ENCODE results near the gene TANC1. TPM values are rescaled to one million over a fixed set of nuclear protein-coding genes. Genes with fewer than 3 reads are reported as not detected.

The TANC1 gene
- polyA plus RNA-seq, 2 of the 4 experiments (the other 2 are of a cell fraction) = 9.2 to 21.2 TPM

DNA sequence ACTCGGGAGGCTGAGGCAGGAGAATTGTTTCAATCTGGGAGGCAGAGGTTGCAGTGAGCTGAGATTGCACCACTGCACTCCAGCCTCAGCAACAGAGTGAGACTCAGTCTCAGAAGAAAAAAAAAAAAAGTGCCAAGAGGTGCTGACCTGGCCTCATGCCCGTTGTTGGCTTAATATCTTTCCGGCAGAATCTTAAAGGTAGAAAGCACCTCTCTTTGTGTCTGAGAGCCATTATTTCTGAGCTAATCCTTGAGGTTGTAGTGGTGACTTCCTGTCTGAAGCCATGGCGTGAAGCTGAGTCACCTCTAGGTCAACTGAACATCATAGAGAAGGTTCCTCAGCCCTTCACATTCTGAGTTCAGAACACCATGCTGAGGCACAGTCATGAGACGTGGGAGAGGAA is 257.6 kb downstream of the TANC1 start (continued):
- TF ChIP-seq REST (IDR thresholded peaks at IDR 0.05) (no peak), GATA3 (IDR thresholded peaks at IDR 0.05; ENCODE audit: borderline replicate concordance) (no peak)

- CTCF ChIA-PET = no interaction called here
- Histone ChIP-seq H3K4me1 (peaks cover 8% of the 10 kb centered on the region), H3K4me2 (no peak overlapping the region), H3K27ac (no peak overlapping the region), H3K4me3 (no peak overlapping the region), H3K9me3 (no peaks in the 10 kb centered on the region)
- no peak for ATAC-seq
- DNase-seq (ENCODE audit: low read depth in 1 of 2, low spot score in 1 of 2) = no peak
- POLR2A ChIA-PET = no interaction called here
- TF ChIP-seq NR3C1 (IDR thresholded peaks at IDR 0.05) = no peak
- TF ChIP-seq JUNB (IDR thresholded peaks at IDR 0.05) = no peak
- no peak for TF ChIP-seq E2F6 (IDR thresholded peaks at IDR 0.05; ENCODE audit: borderline replicate concordance, low read depth)
- no peak for TF ChIP-seq ZSCAN20 (CRISPR knock-in tag; IDR thresholded peaks at IDR 0.05)
- TF ChIP-seq PBX3 (IDR thresholded peaks at IDR 0.05) = no peak
- TF ChIP-seq KDM5A (IDR thresholded peaks at IDR 0.05) = no peak
- TF ChIP-seq HOXB5 (CRISPR knock-in tag; IDR thresholded peaks at IDR 0.05) = no peak
- FAIRE-seq = no peak
Observed at GRCh38 chr2:159226608-159227385, 258.4 kb downstream of the TANC1 start.

- Histone ChIP-seq H3K4me3 (no peak overlapping the region), H3K4me1 (peaks cover 8% of the 10 kb centered on the region), H3K27ac (no peak overlapping the region), H3K9me3 (no peaks in the 10 kb centered on the region), H3K4me2 (no peak overlapping the region)
- CTCF ChIA-PET = no interaction called here
- ATAC-seq (no peak), DNase-seq (ENCODE audit: low read depth in 1 of 2, low spot score in 1 of 2) (no peak), FAIRE-seq (no peak)
- WGBS (ENCODE audit: missing lambda C conversion rate) = 60% methylated on average over 3 of the region's 3 CpGs
- no peak for TF ChIP-seq ZSCAN20 (CRISPR knock-in tag; IDR thresholded peaks at IDR 0.05)
- no peak for TF ChIP-seq POLR2A (IDR thresholded peaks at IDR 0.05; ENCODE audit: low read length)
- no peak for TF ChIP-seq POLR2AphosphoS2 (conservative IDR thresholded peaks at IDR 0.05; ENCODE audit: low read length)
- no peak for TF ChIP-seq RFX5 (IDR thresholded peaks at IDR 0.05)
- TF ChIP-seq RCOR1 (IDR thresholded peaks at IDR 0.05; ENCODE audit: low read depth, low read length) = no peak
- POLR2A ChIA-PET = no interaction called here
Observed at GRCh38 chr2:159227467-159227866, 259.0 kb downstream of the TANC1 start.

DNA sequence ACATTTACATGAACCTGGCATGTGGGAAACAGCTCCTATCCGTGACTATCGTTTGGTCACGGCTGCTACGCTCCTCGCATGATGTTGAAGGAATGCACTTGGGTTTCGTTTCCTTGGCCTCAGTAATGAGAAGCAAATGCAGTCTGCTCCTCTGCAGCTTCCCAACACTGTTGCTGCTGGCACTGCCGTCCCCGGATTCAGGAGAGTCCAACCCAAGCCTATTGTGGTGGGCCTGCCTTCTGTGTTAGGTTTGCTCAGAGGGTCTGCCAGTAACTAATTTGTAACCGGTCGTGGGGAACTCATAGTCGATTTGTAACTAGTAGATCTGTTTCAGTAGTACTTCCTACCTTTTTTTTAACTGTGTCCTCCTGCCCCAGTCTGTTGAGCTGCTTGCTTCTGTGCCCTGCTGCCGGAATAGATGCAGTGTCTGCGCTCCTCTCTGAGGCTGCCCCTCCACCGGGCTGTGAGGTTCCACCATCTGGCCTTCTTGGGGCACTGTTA is 259.7 kb downstream of the TANC1 start:
- DNase-seq (ENCODE audit: low read depth in 1 of 2, low spot score in 1 of 2) = no peak
- ATAC-seq = no peak
- FAIRE-seq = no peak
- Histone ChIP-seq H3K4me3 (no peak overlapping the region), H3K27ac (no peak overlapping the region), H3K4me2 (no peak overlapping the region), H3K9me3 (no peaks in the 10 kb centered on the region), H3K4me1 (peaks cover 8% of the 10 kb centered on the region)
- CTCF ChIA-PET = no interaction called here
- WGBS (ENCODE audit: missing lambda C conversion rate) = 94% methylated on average over 14 of the region's 14 CpGs
- TF ChIP-seq ZSCAN20 (CRISPR knock-in tag; IDR thresholded peaks at IDR 0.05) (no peak), BHLHE40 (IDR thresholded peaks at IDR 0.05; ENCODE audit: low read depth, low read length) (no peak), KDM1A (IDR thresholded peaks at IDR 0.05; ENCODE audit: low read depth) (no peak), HMGXB4 (CRISPR knock-in tag; IDR thresholded peaks at IDR 0.05; ENCODE audit: borderline replicate concordance) (no peak), ESRRA (IDR thresholded peaks at IDR 0.05; ENCODE audit: borderline replicate concordance, low read length) (no peak), HOXA7 (CRISPR knock-in tag; IDR thresholded peaks at IDR 0.05) (no peak), ATOH8 (CRISPR knock-in tag; IDR thresholded peaks at IDR 0.05; ENCODE audit: low read depth) (no peak)
- TF ChIP-seq, protein P1, sequence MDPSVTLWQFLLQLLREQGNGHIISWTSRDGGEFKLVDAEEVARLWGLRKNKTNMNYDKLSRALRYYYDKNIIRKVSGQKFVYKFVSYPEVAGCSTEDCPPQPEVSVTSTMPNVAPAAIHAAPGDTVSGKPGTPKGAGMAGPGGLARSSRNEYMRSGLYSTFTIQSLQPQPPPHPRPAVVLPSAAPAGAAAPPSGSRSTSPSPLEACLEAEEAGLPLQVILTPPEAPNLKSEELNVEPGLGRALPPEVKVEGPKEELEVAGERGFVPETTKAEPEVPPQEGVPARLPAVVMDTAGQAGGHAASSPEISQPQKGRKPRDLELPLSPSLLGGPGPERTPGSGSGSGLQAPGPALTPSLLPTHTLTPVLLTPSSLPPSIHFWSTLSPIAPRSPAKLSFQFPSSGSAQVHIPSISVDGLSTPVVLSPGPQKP (IDR thresholded peaks at IDR 0.05; ENCODE audit: low read depth, low read length) = no peak
- POLR2A ChIA-PET = no interaction called here

Measured in A549 (cell line).